HG03354 (cell line): ENCODE measurements around the gene AQP3.
"Not testable (repeated sequence)": the region's sequence is repeated elsewhere in the genome, so short reads cannot be mapped to it uniquely, and the experiment has no call there.

ENCODE experiments used
- ATAC-seq: cut with Tn5 transposase; IDR thresholded peaks from one replicate; pipeline ENCODE4 v1.9.1; 2021; ENCODE audit warnings: mild to moderate bottlenecking; ENCODE audit not compliant: unreplicated experiment, poor library complexity, severe bottlenecking

Gene AQP3

DNA sequence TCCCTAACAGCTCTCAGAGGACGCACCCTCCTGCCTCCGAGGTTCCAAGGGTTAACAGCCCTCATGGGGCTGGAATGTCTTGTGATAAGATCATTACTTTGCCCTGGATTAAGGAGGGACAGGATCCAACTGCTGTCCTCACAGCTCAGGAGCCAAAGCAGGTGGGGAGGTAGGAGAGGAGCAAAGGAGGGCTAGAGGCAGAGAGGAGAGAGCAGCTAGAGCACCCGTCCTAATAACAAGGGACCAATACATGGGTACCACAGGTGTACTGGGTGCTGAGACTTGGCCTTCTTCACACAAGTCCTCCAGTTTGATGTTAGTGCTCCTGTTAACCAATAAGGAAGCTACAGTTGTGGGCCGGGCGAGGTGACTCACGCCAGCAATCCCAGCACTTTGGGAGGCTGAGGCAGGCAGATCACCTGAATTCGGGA is 54.8 kb downstream of the AQP3 start:
- not testable (repeated sequence) for ATAC-seq
